ENCODE data around the gene NDUFS3. TPM values are rescaled to one million over a fixed set of nuclear protein-coding genes. Genes with fewer than 3 reads are reported as not detected.

Gene NDUFS3
- total RNA-seq, 1 donor, result 35.3 TPM

GRCh38 chr11:47620836-47621378 is 42.0 kb downstream of the NDUFS3 start:
- H3K27me3 ChIP-seq (ENCODE audit: insufficient read depth, low read length), result no peaks in the 10 kb centered on the region
- no peaks in the 10 kb centered on the region for H3K9me3 ChIP-seq (ENCODE audit: low read depth, low read length)
- H3K4me1 ChIP-seq (ENCODE audit: insufficient read depth, low read length), result no peaks in the 10 kb centered on the region
- H3K4me3 ChIP-seq (ENCODE audit: low read length), result no peak overlapping the region

GRCh38 chr11:47626234-47626633 is 47.4 kb downstream of the NDUFS3 start:
- no peak overlapping the region for H3K4me3 ChIP-seq (ENCODE audit: low read length)
- no peaks in the 10 kb centered on the region for H3K4me1 ChIP-seq (ENCODE audit: insufficient read depth, low read length)
- H3K27me3 ChIP-seq (ENCODE audit: insufficient read depth, low read length), result no peaks in the 10 kb centered on the region
- H3K9me3 ChIP-seq (ENCODE audit: low read depth, low read length), result no peaks in the 10 kb centered on the region

GRCh38 chr11:47628026-47628425 is 49.2 kb downstream of the NDUFS3 start:
- no peaks in the 10 kb centered on the region for H3K4me1 ChIP-seq (ENCODE audit: insufficient read depth, low read length)
- no peaks in the 10 kb centered on the region for H3K27me3 ChIP-seq (ENCODE audit: insufficient read depth, low read length)
- no peaks in the 10 kb centered on the region for H3K9me3 ChIP-seq (ENCODE audit: low read depth, low read length)
- no peak overlapping the region for H3K4me3 ChIP-seq (ENCODE audit: low read length)

- Histone ChIP-seq H3K27me3 (ENCODE audit: insufficient read depth, low read length) (no peaks in the 10 kb centered on the region), H3K4me1 (ENCODE audit: insufficient read depth, low read length) (no peaks in the 10 kb centered on the region), H3K4me3 (ENCODE audit: low read length) (no peak overlapping the region), H3K9me3 (ENCODE audit: low read depth, low read length) (no peaks in the 10 kb centered on the region)
Measured at GRCh38 chr11:47631473-47631872, 52.6 kb downstream of the NDUFS3 start.

Other genes with a start within 250 kb of the NDUFS3 start
- 0.21 TPM for gene MYBPC3, start 226.4 kb upstream of the NDUFS3 start, total RNA-seq
- 202 TPM for gene SPI1, start 200.5 kb upstream of the NDUFS3 start, total RNA-seq
- gene SLC39A13, start 170.5 kb upstream of the NDUFS3 start, total RNA-seq, result 13.4 TPM
- gene PSMC3, start 152.6 kb upstream of the NDUFS3 start, total RNA-seq, result 48.7 TPM
- gene RAPSN, start 129.9 kb upstream of the NDUFS3 start, total RNA-seq, result 0.42 TPM
- gene CELF1, start 25.9 kb upstream of the NDUFS3 start, total RNA-seq, result 142 TPM
- 57.9 TPM for gene PTPMT1, start 13.5 kb upstream of the NDUFS3 start, total RNA-seq
- gene KBTBD4, start 104 bp upstream of the NDUFS3 start, total RNA-seq, result 43.7 TPM
- not detected for gene FAM180B, start 7.6 kb downstream of the NDUFS3 start, total RNA-seq
- 0.31 TPM for gene C1QTNF4, start 15.3 kb downstream of the NDUFS3 start, total RNA-seq
- gene MTCH2, start 63.5 kb downstream of the NDUFS3 start, total RNA-seq, result 16.7 TPM
- 2.1 TPM for gene AGBL2, start 136.3 kb downstream of the NDUFS3 start, total RNA-seq
- gene FNBP4, start 188.3 kb downstream of the NDUFS3 start, total RNA-seq, result 453 TPM